GM12878 (cell line): ENCODE measurements around the gene ASPG. TPM values are rescaled to one million over a fixed set of nuclear protein-coding genes. Genes with fewer than 3 reads are reported as not detected.

Experiments
- ATAC-seq: fragments of 200-7000 bp; cut with Tn5 transposase; 3 replicates; pipeline ENCODE4 v1.9.1; 2020; ENCODE audit warnings: mild to moderate bottlenecking, moderate library complexity
- BruUV-seq: library from RNA; stranded (reverse); fragments of 400-500 nt; replicated peaks from 2 replicates; lab custom pipeline; 2021; lab: Mats Ljungman, UMichigan
- CTCF ChIA-PET: fragments of 300-600 bp; sonication (Branson Sonifier 250); formaldehyde crosslinking; extraction: SDS; loops from one replicate; lab custom pipeline; 2021; ENCODE audit warnings: inconsistent platforms; lab: Yijun Ruan, JAX
- POLR2A ChIA-PET: fragments of 350-600 bp; formaldehyde crosslinking; extraction: SDS; loops from one replicate; lab custom pipeline; 2021; ENCODE audit warnings: inconsistent platforms; lab: Charles Lee
- RAD21 ChIA-PET: fragments of 300-600 bp; sonication (Branson Sonifier 250); formaldehyde crosslinking; loops from one replicate; lab custom pipeline; 2023; ENCODE audit warnings: antibody characterized with exemption; ENCODE audit not compliant: unreplicated experiment; lab: Charles Lee
- SMC1A ChIA-PET: fragments of 300-600 bp; sonication (Branson Sonifier 250); formaldehyde crosslinking; loops from one replicate; lab custom pipeline; 2023; ENCODE audit not compliant: unreplicated experiment, uncharacterized antibody; lab: Charles Lee
- DNase-seq: peaks from one replicate; pipeline ENCODE4 v3.0.0-alpha.2; 2011; ENCODE audit warnings: low read depth, low spot score
- FAIRE-seq: peaks from 3 replicates; lab custom pipeline; 2011; peaks lifted over from hg19 to GRCh38; lab: Jason Lieb, UNC
- H2AFZ ChIP-seq: 2 replicates; pipeline ENCODE4 v1.6.0; 2011; ENCODE audit warnings: low read depth, low read length, control low read depth; ENCODE audit not compliant: control insufficient read depth
- H3K27ac ChIP-seq: 2 replicates; pipeline ENCODE4 v1.5.1; 2011; ENCODE audit warnings: control low read depth; ENCODE audit not compliant: control insufficient read depth, insufficient read depth
- H3K27me3 ChIP-seq, 2 experiments: replicated peaks in 1 of 2; 2 replicates each; pipeline versions ENCODE4 v1.6.0 to v1.6.1; 2011; ENCODE audit warnings: low read length in 1 of 2; ENCODE audit not compliant: control insufficient read depth in 2 of 2, insufficient read depth in 2 of 2
- H3K36me3 ChIP-seq, 2 experiments: 2 replicates each; pipeline ENCODE4 v1.5.1; 2011; ENCODE audit warnings: low read length in 1 of 2; ENCODE audit not compliant: control insufficient read depth in 2 of 2, insufficient read depth in 2 of 2
- H3K4me1 ChIP-seq: 2 replicates; pipeline ENCODE4 v1.6.1; 2011; ENCODE audit warnings: mild to moderate bottlenecking, low read length, moderate library complexity, mixed read lengths; ENCODE audit not compliant: control insufficient read depth, insufficient read depth
- H3K4me2 ChIP-seq: 2 replicates; pipeline ENCODE4 v1.6.0; 2011; ENCODE audit warnings: control low read depth; ENCODE audit not compliant: control insufficient read depth, insufficient read depth
- H3K4me3 ChIP-seq: fragments of 200-600 bp; sonication (generic); 2 replicates; pipeline ENCODE4 v1.5.1; 2016
- H3K79me2 ChIP-seq: 2 replicates; pipeline ENCODE4 v1.6.0; 2011; ENCODE audit warnings: low read length; ENCODE audit not compliant: control insufficient read depth, insufficient read depth
- H3K9ac ChIP-seq: 2 replicates; pipeline ENCODE4 v1.8.0; 2011; ENCODE audit warnings: low read length, control low read depth, mixed read lengths; ENCODE audit not compliant: control insufficient read depth, insufficient read depth
- H3K9me3 ChIP-seq: replicated peaks from 3 replicates; pipeline ENCODE4 v1.5.1; 2011; ENCODE audit warnings: mild to moderate bottlenecking, low read length; ENCODE audit not compliant: control insufficient read depth, insufficient read depth
- H4K20me1 ChIP-seq: 2 replicates; pipeline ENCODE4 v1.6.0; 2011; ENCODE audit not compliant: control insufficient read depth, insufficient read depth
- RAD51 ChIP-seq: fragments of 450-650 bp; IDR thresholded peaks from 2 replicates; pipeline ENCODE4 v1.6.1; 2016; ENCODE audit warnings: moderate library complexity, mild to moderate bottlenecking, inconsistent platforms
- WGBS: methylation state at CpG from one replicate; pipeline ENCODE4 v1.1.6; 2016; ENCODE audit warnings: low lambda C conversion rate; ENCODE audit not compliant: insufficient replicate concordance, insufficient coverage; ENCODE audit errors: missing lambda C conversion rate; 5-methylcytosine and 5-hydroxymethylcytosine counted together
- in situ Hi-C: fragments of 300-500 bp; cut with MboI; formaldehyde crosslinking; loops from 9 replicates; pipeline ENCODE4 v1.14.3; 2018; ENCODE audit warnings: mixed read lengths
- intact Hi-C: fragments of 100-400 bp; cut with micrococcal nuclease; formaldehyde crosslinking; loops from one replicate; pipeline ENCODE4 v1.14.2; 2022; ENCODE audit not compliant: unreplicated experiment
- polyA plus RNA-seq, 11 experiments: library from polyadenylated mRNA; depleted of rRNA in 4 of 11; unstranded in 6 of 11; stranded (reverse) in 5 of 11; fragments of >200 nt; fragmentation: Nextera tagmentation in 4 of 11; fragmentation: Illumina TruSeq in 1 of 11; extraction: Ambion mirVana in 4 of 11; extraction: Trizol in 1 of 11; gene quantifications; 1 replicate in 1 of 11; 2 replicates in 10 of 11; pipeline versions ENCODE4 v1.2.1 to v1.2.3, GENCODE V29; 2011 to 2016; ENCODE audit warnings: inconsistent platforms in 2 of 11, missing spikeins in 2 of 11, low read depth in 1 of 11
- total RNA-seq, 4 experiments: library from RNA; depleted of rRNA in 3 of 4; stranded (reverse); fragments of >200 nt in 3 of 4; fragmentation: Illumina TruSeq in 1 of 4; extraction: Trizol in 1 of 4; gene quantifications; 2 replicates each; pipeline versions ENCODE4 v1.2.1 to v1.2.3, GENCODE V29; 2013 to 2021
- TF ChIP-seq, protein P1 (sequence below): IDR thresholded peaks from 2 replicates; pipeline ENCODE4 v1.6.1; 2011; ENCODE audit warnings: mild to moderate bottlenecking, low read depth, low read length, moderate library complexity; ENCODE audit not compliant: insufficient replicate concordance
- TF ChIP-seq, protein P2 (sequence below): fragments of 450-650 bp; IDR thresholded peaks from 2 replicates; pipeline ENCODE4 v1.6.1; 2016; ENCODE audit warnings: mild to moderate bottlenecking, moderate library complexity, borderline replicate concordance
- TF ChIP-seq, protein P3 (sequence below): fragments of 450-650 bp; IDR thresholded peaks from 2 replicates; pipeline ENCODE4 v1.6.1; 2017; ENCODE audit warnings: low read depth, mild to moderate bottlenecking, moderate library complexity

ASPG gene
- total and polyA plus RNA-seq, 10 of the 15 experiments (the other 5 are each of a cell fraction or from before 2014, with no cell fraction given) = not detected

DNA sequence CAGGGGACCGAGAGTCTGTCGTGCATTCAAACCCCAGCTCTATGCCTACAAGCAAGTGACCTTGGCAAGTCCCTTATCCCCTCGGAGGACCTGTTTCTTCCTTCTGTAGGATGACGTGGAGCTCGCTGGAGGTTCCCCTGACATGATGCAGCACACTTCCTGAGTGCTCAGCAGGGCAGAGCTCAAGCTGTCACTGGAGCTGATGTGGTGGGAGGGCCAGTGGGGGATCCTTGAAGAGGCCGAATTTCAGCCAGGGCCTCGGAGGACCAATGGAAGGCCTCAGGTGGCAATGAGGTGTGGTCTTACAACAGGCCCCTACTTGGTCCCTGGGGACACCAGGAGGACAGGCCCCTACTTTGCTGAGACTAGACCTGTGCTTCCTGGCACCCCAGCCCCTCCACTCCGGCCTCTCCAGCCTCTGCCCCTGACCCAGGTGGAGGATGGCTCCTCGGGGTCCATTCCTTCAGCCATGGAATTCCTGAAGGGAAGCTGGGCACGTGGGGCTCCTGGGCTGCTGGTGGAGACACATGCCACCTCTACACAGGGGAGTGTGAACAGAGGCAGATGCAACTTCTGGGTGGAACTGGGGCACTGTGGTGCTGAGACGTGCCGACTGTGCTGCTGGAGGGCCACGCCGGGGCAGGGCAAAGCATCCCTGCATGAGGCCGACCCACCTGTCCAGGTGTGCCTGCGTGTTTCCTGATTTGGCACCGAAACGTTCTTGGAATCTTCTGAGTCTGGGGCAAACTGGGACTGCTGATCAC is 34.2 kb downstream of the ASPG start:
- no peak overlapping the region for H2AFZ ChIP-seq
- H3K9me3 ChIP-seq = no peaks in the 10 kb centered on the region
- no peaks in the 10 kb centered on the region; a peak in 1 of 4 replicates for H3K27me3 ChIP-seq
- ChIA-PET SMC1A (no interaction called here), RAD21 (no interaction called here), CTCF (no interaction called here), POLR2A (no interaction called here)
- H3K4me1 ChIP-seq = no peaks in the 10 kb centered on the region
- H3K4me2 ChIP-seq = no peak overlapping the region
- no peak overlapping the region for H3K4me3 ChIP-seq
- intact Hi-C loops (no loop called here), in situ Hi-C loops (no loop called here)
- no peak overlapping the region for H3K27ac ChIP-seq
- 20% methylated on average over 18 of the region's 18 CpGs for WGBS
- no peaks in the 10 kb centered on the region for H3K36me3 ChIP-seq
- FAIRE-seq (no peak), ATAC-seq (no peak), DNase-seq (no peak)
- H3K79me2 ChIP-seq = no peaks in the 10 kb centered on the region
- no peaks in the 10 kb centered on the region for H4K20me1 ChIP-seq
- BruUV-seq = no TSS peak
- TF ChIP-seq RAD51 = no peak
- TF ChIP-seq, protein P1, sequence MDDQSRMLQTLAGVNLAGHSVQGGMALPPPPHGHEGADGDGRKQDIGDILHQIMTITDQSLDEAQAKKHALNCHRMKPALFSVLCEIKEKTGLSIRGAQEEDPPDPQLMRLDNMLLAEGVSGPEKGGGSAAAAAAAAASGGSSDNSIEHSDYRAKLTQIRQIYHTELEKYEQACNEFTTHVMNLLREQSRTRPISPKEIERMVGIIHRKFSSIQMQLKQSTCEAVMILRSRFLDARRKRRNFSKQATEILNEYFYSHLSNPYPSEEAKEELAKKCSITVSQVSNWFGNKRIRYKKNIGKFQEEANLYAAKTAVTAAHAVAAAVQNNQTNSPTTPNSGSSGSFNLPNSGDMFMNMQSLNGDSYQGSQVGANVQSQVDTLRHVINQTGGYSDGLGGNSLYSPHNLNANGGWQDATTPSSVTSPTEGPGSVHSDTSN = no peak
- TF ChIP-seq, protein P2, sequence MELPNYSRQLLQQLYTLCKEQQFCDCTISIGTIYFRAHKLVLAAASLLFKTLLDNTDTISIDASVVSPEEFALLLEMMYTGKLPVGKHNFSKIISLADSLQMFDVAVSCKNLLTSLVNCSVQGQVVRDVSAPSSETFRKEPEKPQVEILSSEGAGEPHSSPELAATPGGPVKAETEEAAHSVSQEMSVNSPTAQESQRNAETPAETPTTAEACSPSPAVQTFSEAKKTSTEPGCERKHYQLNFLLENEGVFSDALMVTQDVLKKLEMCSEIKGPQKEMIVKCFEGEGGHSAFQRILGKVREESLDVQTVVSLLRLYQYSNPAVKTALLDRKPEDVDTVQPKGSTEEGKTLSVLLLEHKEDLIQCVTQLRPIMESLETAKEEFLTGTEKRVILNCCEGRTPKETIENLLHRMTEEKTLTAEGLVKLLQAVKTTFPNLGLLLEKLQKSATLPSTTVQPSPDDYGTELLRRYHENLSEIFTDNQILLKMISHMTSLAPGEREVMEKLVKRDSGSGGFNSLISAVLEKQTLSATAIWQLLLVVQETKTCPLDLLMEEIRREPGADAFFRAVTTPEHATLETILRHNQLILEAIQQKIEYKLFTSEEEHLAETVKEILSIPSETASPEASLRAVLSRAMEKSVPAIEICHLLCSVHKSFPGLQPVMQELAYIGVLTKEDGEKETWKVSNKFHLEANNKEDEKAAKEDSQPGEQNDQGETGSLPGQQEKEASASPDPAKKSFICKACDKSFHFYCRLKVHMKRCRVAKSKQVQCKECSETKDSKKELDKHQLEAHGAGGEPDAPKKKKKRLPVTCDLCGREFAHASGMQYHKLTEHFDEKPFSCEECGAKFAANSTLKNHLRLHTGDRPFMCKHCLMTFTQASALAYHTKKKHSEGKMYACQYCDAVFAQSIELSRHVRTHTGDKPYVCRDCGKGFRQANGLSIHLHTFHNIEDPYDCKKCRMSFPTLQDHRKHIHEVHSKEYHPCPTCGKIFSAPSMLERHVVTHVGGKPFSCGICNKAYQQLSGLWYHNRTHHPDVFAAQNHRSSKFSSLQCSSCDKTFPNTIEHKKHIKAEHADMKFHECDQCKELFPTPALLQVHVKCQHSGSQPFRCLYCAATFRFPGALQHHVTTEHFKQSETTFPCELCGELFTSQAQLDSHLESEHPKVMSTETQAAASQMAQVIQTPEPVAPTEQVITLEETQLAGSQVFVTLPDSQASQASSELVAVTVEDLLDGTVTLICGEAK = no peak
- TF ChIP-seq, protein P3, sequence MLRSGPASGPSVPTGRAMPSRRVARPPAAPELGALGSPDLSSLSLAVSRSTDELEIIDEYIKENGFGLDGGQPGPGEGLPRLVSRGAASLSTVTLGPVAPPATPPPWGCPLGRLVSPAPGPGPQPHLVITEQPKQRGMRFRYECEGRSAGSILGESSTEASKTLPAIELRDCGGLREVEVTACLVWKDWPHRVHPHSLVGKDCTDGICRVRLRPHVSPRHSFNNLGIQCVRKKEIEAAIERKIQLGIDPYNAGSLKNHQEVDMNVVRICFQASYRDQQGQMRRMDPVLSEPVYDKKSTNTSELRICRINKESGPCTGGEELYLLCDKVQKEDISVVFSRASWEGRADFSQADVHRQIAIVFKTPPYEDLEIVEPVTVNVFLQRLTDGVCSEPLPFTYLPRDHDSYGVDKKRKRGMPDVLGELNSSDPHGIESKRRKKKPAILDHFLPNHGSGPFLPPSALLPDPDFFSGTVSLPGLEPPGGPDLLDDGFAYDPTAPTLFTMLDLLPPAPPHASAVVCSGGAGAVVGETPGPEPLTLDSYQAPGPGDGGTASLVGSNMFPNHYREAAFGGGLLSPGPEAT = no peak
- H3K9ac ChIP-seq = no peak overlapping the region
